OCI-LY1 (cell line): Measurements from ENCODE around the gene FAM217B.

Source experiments
- H2AFZ ChIP-seq: fragments of 200-600 bp; sonication (generic), shearing (Covaris generic); 2 replicates; pipeline ENCODE4 v1.6.0; 2014; ENCODE audit warnings: antibody characterized with exemption, mild to moderate bottlenecking, low read length
- H3F3A ChIP-seq: fragments of 200-600 bp; sonication (generic), shearing (Covaris generic); 2 replicates; pipeline ENCODE4 v1.6.0; 2014; ENCODE audit warnings: mild to moderate bottlenecking, antibody characterized with exemption, low read length, moderate library complexity; ENCODE audit not compliant: insufficient read depth
- H3K27ac ChIP-seq: fragments of 200-600 bp; sonication (generic); 2 replicates; pipeline ENCODE4 v1.5.1; 2014; ENCODE audit warnings: low read length, mixed run types, mild to moderate bottlenecking, low read depth; ENCODE audit not compliant: poor library complexity, severe bottlenecking
- H3K27me3 ChIP-seq: fragments of 200-600 bp; sonication (generic); 2 replicates; pipeline ENCODE4 v1.6.0; 2014; ENCODE audit warnings: antibody characterized with exemption, mild to moderate bottlenecking, low read length, moderate library complexity; ENCODE audit not compliant: insufficient read depth
- H3K36me3 ChIP-seq: fragments of 200-600 bp; sonication (generic); 2 replicates; pipeline ENCODE4 v1.6.1; 2014; ENCODE audit warnings: mild to moderate bottlenecking, antibody characterized with exemption, low read length, moderate library complexity, mixed read lengths; ENCODE audit not compliant: insufficient read depth
- H3K4me1 ChIP-seq: fragments of 200-600 bp; sonication (generic); 2 replicates; pipeline ENCODE4 v1.5.1; 2014; ENCODE audit warnings: mild to moderate bottlenecking, low read length, moderate library complexity; ENCODE audit not compliant: insufficient read depth, severe bottlenecking
- H3K4me2 ChIP-seq: fragments of 200-600 bp; sonication (generic), shearing (Covaris generic); 2 replicates; pipeline ENCODE4 v1.6.1; 2014; ENCODE audit warnings: low read length
- H3K4me3 ChIP-seq: fragments of 200-600 bp; sonication (generic); 2 replicates; pipeline ENCODE4 v1.5.1; 2014; ENCODE audit warnings: low read length, low read depth, mild to moderate bottlenecking, mixed read lengths; ENCODE audit not compliant: poor library complexity, severe bottlenecking
- H3K79me2 ChIP-seq: fragments of 200-600 bp; shearing (Covaris generic); 2 replicates; pipeline ENCODE4 v1.6.1; 2016; ENCODE audit warnings: mixed run types, low read length, mixed read lengths; ENCODE audit not compliant: insufficient read depth
- H3K9ac ChIP-seq: fragments of 200-600 bp; sonication (generic), shearing (Covaris generic); 2 replicates; pipeline ENCODE4 v1.6.1; 2014; ENCODE audit warnings: mild to moderate bottlenecking, low read length, mixed read lengths
- H3K9me2 ChIP-seq: fragments of 200-600 bp; sonication (generic), shearing (Covaris generic); 2 replicates; pipeline ENCODE4 v1.6.1; 2014; ENCODE audit warnings: low read depth, mild to moderate bottlenecking, low read length, mixed read lengths
- H3K9me3 ChIP-seq: fragments of 200-600 bp; shearing (Covaris generic); 2 replicates; pipeline ENCODE4 v1.6.1; 2014; ENCODE audit warnings: low read length, mixed read lengths
- H4K20me1 ChIP-seq: fragments of 200-600 bp; sonication (generic), shearing (Covaris generic); 2 replicates; pipeline ENCODE4 v1.6.0; 2016; ENCODE audit warnings: mild to moderate bottlenecking, low read length; ENCODE audit not compliant: insufficient read depth
- CTCF ChIP-seq: fragments of 200-600 bp; sonication (generic), shearing (Covaris generic); IDR thresholded peaks from 2 replicates; pipeline ENCODE4 v1.5.1; 2017; ENCODE audit warnings: mild to moderate bottlenecking, antibody characterized with exemption, low read length, moderate library complexity, mixed read lengths
- EZH2 ChIP-seq: fragments of 200-600 bp; sonication (generic), shearing (Covaris generic); IDR thresholded peaks from 2 replicates; pipeline ENCODE4 v1.8.0; 2017; ENCODE audit warnings: borderline replicate concordance, mixed run types, mild to moderate bottlenecking, antibody characterized with exemption, low read length, moderate library complexity, mixed read lengths

The FAM217B gene

DNA sequence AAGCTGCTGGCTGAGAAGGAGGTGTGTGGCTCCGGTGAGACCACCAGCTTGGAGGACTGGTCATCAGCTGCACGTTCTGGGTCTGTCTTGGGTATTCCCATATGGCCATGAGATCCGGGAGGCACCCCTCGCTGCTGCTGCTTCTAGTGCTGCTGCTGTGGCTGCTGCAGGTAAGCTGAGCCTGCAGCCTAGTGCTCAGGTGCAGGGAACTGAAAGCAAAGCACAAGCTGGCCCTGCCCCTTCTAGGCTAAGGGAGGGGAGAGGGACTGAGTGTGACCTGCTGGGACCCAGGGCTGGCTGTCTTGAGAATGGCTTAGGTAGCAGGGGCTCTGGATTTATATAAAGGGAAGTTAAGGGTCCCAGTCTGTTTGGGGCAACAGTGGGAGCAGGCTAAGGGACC, 18.4 kb downstream of the FAM217B start:
- Histone ChIP-seq H4K20me1 (no peaks in the 10 kb centered on the region), H3K36me3 (no peaks in the 10 kb centered on the region)
- TF ChIP-seq CTCF (no peak), EZH2 (no peak)

GRCh38 chr20:59961423-59961822, 21.2 kb downstream of the FAM217B start:
- Histone ChIP-seq H4K20me1 (no peaks in the 10 kb centered on the region), H2AFZ (no peak overlapping the region), H3K9me2 (no peaks in the 10 kb centered on the region), H3K4me1 (no peaks in the 10 kb centered on the region), H3K27me3 (no peaks in the 10 kb centered on the region), H3F3A (no peaks in the 10 kb centered on the region), H3K9me3 (no peaks in the 10 kb centered on the region), H3K27ac (no peak overlapping the region), H3K79me2 (no peaks in the 10 kb centered on the region), H3K9ac (no peak overlapping the region), H3K4me2 (no peak overlapping the region), H3K36me3 (no peaks in the 10 kb centered on the region), H3K4me3 (no peak overlapping the region)
- no peak for TF ChIP-seq CTCF
- no peak for TF ChIP-seq EZH2

More for the DNA sequence above, 18.4 kb downstream of the FAM217B start:
- no peak overlapping the region for H3K4me3 ChIP-seq
- H3K27ac ChIP-seq, result no peak overlapping the region
- H3K4me2 ChIP-seq, result no peak overlapping the region
- H3K79me2 ChIP-seq, result no peaks in the 10 kb centered on the region
- H3K4me1 ChIP-seq, result no peaks in the 10 kb centered on the region
- H2AFZ ChIP-seq, result no peak overlapping the region
- H3K9me2 ChIP-seq, result no peaks in the 10 kb centered on the region
- no peaks in the 10 kb centered on the region for H3F3A ChIP-seq
- no peaks in the 10 kb centered on the region for H3K9me3 ChIP-seq
- H3K9ac ChIP-seq, result no peak overlapping the region
- H3K27me3 ChIP-seq, result no peaks in the 10 kb centered on the region

DNA sequence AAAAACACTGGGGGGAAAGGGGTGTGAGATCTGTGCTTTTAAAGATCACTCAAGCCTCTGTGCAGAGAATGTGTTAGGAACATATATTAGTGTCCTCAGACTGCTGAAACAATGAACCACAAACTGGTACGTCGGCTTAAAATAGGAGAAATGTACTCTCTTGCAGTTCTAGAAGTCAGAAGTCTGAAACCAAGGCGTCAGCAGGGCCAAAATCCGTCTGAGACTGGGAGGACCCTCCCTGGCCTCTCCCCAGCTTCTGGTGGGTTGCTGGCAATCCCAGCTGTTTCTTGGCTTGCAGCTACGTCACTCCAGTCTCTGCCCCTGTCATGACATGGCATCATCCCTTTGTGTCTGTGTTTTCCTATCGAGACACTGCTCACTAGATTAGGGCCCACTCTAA, 22.0 kb downstream of the FAM217B start:
- no peak overlapping the region for H3K27ac ChIP-seq

More for the DNA sequence above, 22.0 kb downstream of the FAM217B start:
- no peak for TF ChIP-seq EZH2
- TF ChIP-seq CTCF, result no peak
- no peaks in the 10 kb centered on the region for H3K36me3 ChIP-seq
- H3K4me3 ChIP-seq, result no peak overlapping the region
- H3K79me2 ChIP-seq, result no peaks in the 10 kb centered on the region
- no peaks in the 10 kb centered on the region for H3K27me3 ChIP-seq
- H2AFZ ChIP-seq, result no peak overlapping the region
- H3F3A ChIP-seq, result no peaks in the 10 kb centered on the region
- no peaks in the 10 kb centered on the region for H3K9me3 ChIP-seq
- H3K4me1 ChIP-seq, result no peaks in the 10 kb centered on the region
- H3K4me2 ChIP-seq, result no peak overlapping the region
- no peak overlapping the region for H3K9ac ChIP-seq
- H4K20me1 ChIP-seq, result no peaks in the 10 kb centered on the region
- no peaks in the 10 kb centered on the region for H3K9me2 ChIP-seq
